Muscle of leg (tissue), 11 donors: ENCODE results near the gene ISG15. TPM values are rescaled to one million over a fixed set of nuclear protein-coding genes. Genes with fewer than 3 reads are reported as not detected.
"Not testable (repeated sequence)": the region's sequence is repeated elsewhere in the genome, so short reads cannot be mapped to it uniquely, and the experiment has no call there.

ENCODE experiments used
- DNase-seq: peaks from one replicate; pipeline ENCODE4 v3.0.0; 2013
- H3K27ac ChIP-seq: one replicate; pipeline ENCODE4 v1.5.1; 2013; ENCODE audit warnings: mild to moderate bottlenecking, low read length, control low read depth
- H3K27me3 ChIP-seq: one replicate; pipeline ENCODE4 v1.6.1; 2013; ENCODE audit warnings: low read length; ENCODE audit not compliant: control insufficient read depth, insufficient read depth
- H3K36me3 ChIP-seq: one replicate; pipeline ENCODE4 v1.6.1; 2013; ENCODE audit warnings: low read length; ENCODE audit not compliant: control insufficient read depth, insufficient read depth
- H3K4me1 ChIP-seq: one replicate; pipeline ENCODE4 v1.6.1; 2013; ENCODE audit warnings: low read length; ENCODE audit not compliant: control insufficient read depth, insufficient read depth
- H3K4me3 ChIP-seq: one replicate; pipeline ENCODE4 v1.5.1; 2013; ENCODE audit warnings: low read length, control low read depth
- H3K9me3 ChIP-seq: replicated peaks from 2 replicates; pipeline ENCODE4 v1.6.1; 2013; ENCODE audit warnings: low read depth, low read length; ENCODE audit not compliant: control insufficient read depth
- WGBS: methylation state at CpG from one replicate; pipeline ENCODE4 v1.1.5; 2013; ENCODE audit warnings: missing lambda C conversion rate; ENCODE audit not compliant: insufficient coverage; 5-methylcytosine and 5-hydroxymethylcytosine counted together
- polyA plus RNA-seq, 8 donors: library from polyadenylated mRNA; unstranded; fragments of 120-200 nt; gene quantifications; one replicate each; pipeline versions ENCODE4 v1.2.1 to v1.2.3, GENCODE V29; 2013; ENCODE audit warnings: inconsistent platforms in 1 of 8, low replicate concordance in 1 of 8; ENCODE audit not compliant: insufficient read length in 8 of 8, insufficient read depth in 1 of 8
- total RNA-seq: library from RNA; stranded (reverse); fragments of 120-200 nt; gene quantifications from one replicate; pipeline ENCODE4 v1.2.4, GENCODE V29; 2013

The ISG15 gene
- total and polyA plus RNA-seq, 9 donors: 8.2 to 18.8 (median 12.6) TPM

- Histone ChIP-seq H3K4me1 (peaks cover 10% of the 10 kb centered on the region), H3K4me3 (no peak overlapping the region), H3K27ac (no peak overlapping the region), H3K36me3 (no peaks in the 10 kb centered on the region), H3K27me3 (peaks cover 54% of the 10 kb centered on the region), H3K9me3 (no peaks in the 10 kb centered on the region)
- no peak for DNase-seq
- under 1% methylated on average over 33 of the region's 40 CpGs for WGBS
Observed at GRCh38 chr1:975896-976683, 37.2 kb upstream of the ISG15 start.

DNA sequence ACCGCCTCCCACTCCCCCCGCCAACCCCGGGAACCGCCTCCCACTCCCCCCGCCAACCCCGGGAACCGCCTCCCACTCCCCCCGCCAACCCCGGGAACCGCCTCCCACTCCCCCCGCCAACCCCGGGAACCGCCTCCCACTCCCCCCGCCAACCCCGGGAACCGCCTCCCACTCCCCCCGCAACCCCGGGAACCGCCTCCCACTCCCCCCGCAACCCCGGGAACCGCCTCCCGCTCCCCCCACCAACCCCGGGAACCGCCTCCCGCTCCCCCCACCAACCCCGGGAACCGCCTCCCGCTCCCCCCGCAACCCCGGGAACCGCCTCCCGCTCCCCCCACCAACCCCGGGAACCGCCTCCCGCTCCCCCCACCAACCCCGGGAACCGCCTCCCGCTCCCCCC, 36.5 kb upstream of the ISG15 start:
- not testable (repeated sequence) for H3K4me3 ChIP-seq, DNase-seq, H3K9me3 ChIP-seq, H3K27ac ChIP-seq, H3K36me3 ChIP-seq
- Histone ChIP-seq H3K27me3 (peaks cover 47% of the 10 kb centered on the region), H3K4me1 (peaks cover 12% of the 10 kb centered on the region)
- WGBS: no CpG with 5 or more reads among the region's 39 CpGs

GRCh38 chr1:978069-978834, 35.0 kb upstream of the ISG15 start:
- Histone ChIP-seq H3K36me3 (no peaks in the 10 kb centered on the region), H3K4me3 (no peak overlapping the region), H3K4me1 (peaks cover 20% of the 10 kb centered on the region), H3K27ac (no peak overlapping the region), H3K27me3 (peaks cover 41% of the 10 kb centered on the region), H3K9me3 (no peaks in the 10 kb centered on the region)
- 86% methylated on average over 42 of the region's 44 CpGs for WGBS
- DNase-seq: no peak

GRCh38 chr1:978835-979743, 34.2 kb upstream of the ISG15 start:
- H3K36me3 ChIP-seq: no peaks in the 10 kb centered on the region
- H3K4me3 ChIP-seq: no peak overlapping the region
- H3K27me3 ChIP-seq: peaks cover 40% of the 10 kb centered on the region
- H3K4me1 ChIP-seq: peaks cover 20% of the 10 kb centered on the region
- H3K9me3 ChIP-seq: no peaks in the 10 kb centered on the region
- DNase-seq: no peak
- no peak overlapping the region for H3K27ac ChIP-seq
- WGBS: 76% methylated on average over 47 of the region's 60 CpGs

- Histone ChIP-seq H3K9me3 (no peaks in the 10 kb centered on the region), H3K36me3 (no peaks in the 10 kb centered on the region), H3K4me3 (no peak overlapping the region), H3K27ac (no peak overlapping the region), H3K4me1 (peaks cover 20% of the 10 kb centered on the region), H3K27me3 (peaks cover 34% of the 10 kb centered on the region)
- 90% methylated on average over 9 of the region's 9 CpGs for WGBS
- DNase-seq: no peak
Observed at GRCh38 chr1:979744-980072, 33.6 kb upstream of the ISG15 start.

DNA sequence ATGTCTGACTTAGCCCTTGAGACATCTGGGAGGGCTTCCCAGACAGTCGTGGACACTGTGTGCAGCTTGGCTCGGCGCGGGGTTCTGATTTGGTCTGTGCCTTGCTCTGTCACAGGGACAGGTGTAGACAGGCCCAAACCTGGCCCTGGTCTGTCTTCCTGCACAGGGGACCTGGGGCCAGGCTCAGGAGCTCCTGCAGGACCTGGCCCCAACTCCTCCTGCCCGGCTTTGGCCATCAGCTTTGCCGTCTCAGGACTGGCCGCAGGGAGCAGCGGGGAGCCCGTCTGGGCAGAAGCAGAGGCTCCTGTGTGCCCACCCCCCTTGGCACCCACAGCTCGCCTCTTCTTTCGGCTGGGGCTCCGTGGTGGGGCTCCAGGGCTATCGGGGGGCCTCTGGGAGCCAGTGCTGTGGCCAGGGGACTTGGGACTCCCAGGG, 33.1 kb upstream of the ISG15 start:
- WGBS: 73% methylated on average over 13 of the region's 13 CpGs
- H3K4me3 ChIP-seq: no peak overlapping the region
- H3K36me3 ChIP-seq: no peaks in the 10 kb centered on the region
- peaks cover 20% of the 10 kb centered on the region for H3K4me1 ChIP-seq
- no peak for DNase-seq
- H3K27ac ChIP-seq: no peak overlapping the region
- H3K9me3 ChIP-seq: no peaks in the 10 kb centered on the region
- H3K27me3 ChIP-seq: peaks cover 32% of the 10 kb centered on the region

- H3K36me3 ChIP-seq: no peaks in the 10 kb centered on the region
- H3K27ac ChIP-seq: no peak overlapping the region
- no peaks in the 10 kb centered on the region for H3K9me3 ChIP-seq
- peaks cover 29% of the 10 kb centered on the region for H3K27me3 ChIP-seq
- no peak for DNase-seq
- H3K4me1 ChIP-seq: peaks cover 20% of the 10 kb centered on the region
- H3K4me3 ChIP-seq: no peak overlapping the region
- 58% methylated on average over 25 of the region's 35 CpGs for WGBS
Observed at GRCh38 chr1:980602-981395, 32.5 kb upstream of the ISG15 start.

- 84% methylated on average over 18 of the region's 21 CpGs for WGBS
- DNase-seq: no peak
- no peak overlapping the region for H3K4me3 ChIP-seq
- no peaks in the 10 kb centered on the region for H3K9me3 ChIP-seq
- H3K36me3 ChIP-seq: no peaks in the 10 kb centered on the region
- no peak overlapping the region for H3K27ac ChIP-seq
- peaks cover 27% of the 10 kb centered on the region for H3K27me3 ChIP-seq
- H3K4me1 ChIP-seq: peaks cover 13% of the 10 kb centered on the region
Observed at GRCh38 chr1:981491-981954, 31.8 kb upstream of the ISG15 start.

DNA sequence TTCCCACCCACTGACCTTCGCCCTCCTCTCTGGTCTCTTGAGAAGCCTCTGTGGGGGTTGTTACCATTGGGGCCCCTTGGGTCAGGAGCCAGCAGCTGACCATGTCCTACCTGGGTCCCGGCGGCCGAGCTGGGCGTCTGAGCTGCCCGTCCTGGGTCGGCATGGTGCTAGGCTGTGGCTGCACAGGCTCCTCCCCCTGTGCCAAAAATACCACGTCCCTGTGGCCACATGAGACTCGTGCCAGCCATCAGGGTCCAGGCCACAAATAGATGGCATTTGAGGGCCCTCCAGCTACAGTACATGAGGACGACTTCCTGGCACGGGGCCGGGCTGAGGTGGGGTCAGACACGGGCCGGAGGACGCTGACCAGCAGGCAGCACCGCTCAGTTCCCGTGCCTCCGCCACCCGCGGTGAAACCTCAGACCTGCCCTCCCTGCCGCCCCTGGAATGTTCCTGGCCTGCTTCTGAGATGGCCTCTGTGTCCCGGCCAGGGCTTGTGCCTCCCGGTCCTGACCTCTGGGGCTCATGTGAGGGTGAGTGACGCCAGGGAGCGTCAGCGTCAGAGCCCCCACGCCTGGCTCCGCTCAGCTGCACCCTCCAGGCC, 31.2 kb upstream of the ISG15 start, which contains the start of gene PERM1:
PERM1 (minus strand) TSS at position 139 of the 604 bp plus-strand sequence. CDS start 1,064 bp downstream, outside the sequence.
- no peak within 1 kb of the TSS for H3K4me3 ChIP-seq
- H3K27ac ChIP-seq: no peak within 1 kb of the TSS
- H3K36me3 ChIP-seq: no peaks in the 10 kb centered on the region
- peaks cover 13% of the 10 kb centered on the region for H3K4me1 ChIP-seq
- H3K9me3 ChIP-seq: no peaks in the 10 kb centered on the region
- no peak for DNase-seq
- peaks cover 27% of the 10 kb centered on the region for H3K27me3 ChIP-seq
- 61% methylated on average over 28 of the region's 28 CpGs for WGBS
